ENCODE measurements around the gene GRPEL1.

Gene GRPEL1

DNA sequence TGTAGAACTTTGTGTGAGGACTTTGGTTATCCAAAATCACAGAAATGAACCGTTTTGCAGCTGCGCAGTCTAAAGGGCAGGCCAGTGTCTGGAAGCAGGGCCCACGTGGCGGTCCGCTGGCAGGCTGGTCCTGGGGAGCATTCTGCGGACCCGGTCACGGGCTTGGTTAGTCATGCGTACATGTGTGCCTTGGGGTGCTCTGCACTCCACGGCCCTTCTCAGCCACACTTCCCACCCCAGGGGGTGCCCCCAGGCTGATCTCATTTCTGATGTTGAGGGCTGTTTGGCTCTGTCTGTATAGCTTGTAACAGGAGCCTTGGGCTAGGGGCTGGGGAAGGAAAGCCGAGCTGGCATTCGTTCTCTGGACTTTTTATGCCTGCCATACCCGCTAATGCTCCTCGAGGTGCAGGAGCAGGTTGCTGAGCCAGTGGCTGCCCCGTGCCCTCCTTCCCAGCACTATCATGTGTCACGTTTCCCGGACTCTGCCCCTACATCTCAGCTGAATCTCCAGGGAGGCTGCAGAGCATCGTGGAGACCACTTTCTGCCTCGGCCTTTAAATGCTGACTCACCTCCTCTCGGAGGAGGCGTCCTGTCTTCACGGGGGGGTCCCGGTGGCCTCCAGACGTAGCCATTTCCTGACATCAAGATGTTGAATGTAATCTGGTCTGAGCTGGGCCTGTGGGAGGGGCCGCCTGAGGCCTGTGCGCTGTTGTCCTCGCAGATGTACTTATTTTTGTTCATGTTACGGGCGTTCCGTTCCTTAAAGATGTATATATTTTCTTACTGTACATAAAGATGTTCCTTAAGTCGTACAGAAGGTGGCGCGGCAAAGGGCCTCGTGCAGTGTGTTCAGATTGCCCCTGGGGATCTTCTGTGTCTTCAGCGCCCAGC is 36.1 kb downstream of the GRPEL1 start:
- peaks cover 9% of the 10 kb centered on the region for H3K36me3 Mint-ChIP-seq
- H3K9me3 Mint-ChIP-seq (ENCODE audit: low read depth) = no peaks in the 10 kb centered on the region
- no peak overlapping the region for H3K27ac Mint-ChIP-seq
- peaks cover 3% of the 10 kb centered on the region for H3K4me1 Mint-ChIP-seq (ENCODE audit: low read depth)
- H3K4me3 Mint-ChIP-seq = no peak overlapping the region
- no peaks in the 10 kb centered on the region for H3K27me3 Mint-ChIP-seq

DNA sequence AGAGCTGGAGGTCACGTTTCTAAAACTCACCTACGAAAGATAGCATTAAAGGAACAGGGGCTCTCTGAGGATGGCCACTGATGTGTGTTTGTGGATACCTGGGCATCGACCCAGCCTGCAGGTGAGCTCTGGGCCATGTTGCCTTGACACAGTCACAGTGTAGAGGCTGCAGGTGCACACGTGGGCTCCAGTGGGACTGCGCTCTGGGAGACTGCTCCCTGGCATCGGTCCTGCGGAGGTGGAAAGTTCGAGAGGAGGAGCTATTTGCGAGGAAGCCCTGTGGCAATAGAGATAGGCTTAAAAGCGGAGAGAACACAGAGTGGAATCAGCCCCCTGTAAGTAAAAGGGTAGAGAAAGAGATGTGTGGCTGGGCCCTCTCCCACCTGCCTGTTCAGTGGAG is 37.0 kb downstream of the GRPEL1 start:
- Mint-ChIP-seq H3K36me3 (peaks cover 12% of the 10 kb centered on the region), H3K4me3 (no peak overlapping the region), H3K9me3 (ENCODE audit: low read depth) (no peaks in the 10 kb centered on the region), H3K27ac (no peak overlapping the region), H3K4me1 (ENCODE audit: low read depth) (peaks cover 3% of the 10 kb centered on the region), H3K27me3 (no peaks in the 10 kb centered on the region)

DNA sequence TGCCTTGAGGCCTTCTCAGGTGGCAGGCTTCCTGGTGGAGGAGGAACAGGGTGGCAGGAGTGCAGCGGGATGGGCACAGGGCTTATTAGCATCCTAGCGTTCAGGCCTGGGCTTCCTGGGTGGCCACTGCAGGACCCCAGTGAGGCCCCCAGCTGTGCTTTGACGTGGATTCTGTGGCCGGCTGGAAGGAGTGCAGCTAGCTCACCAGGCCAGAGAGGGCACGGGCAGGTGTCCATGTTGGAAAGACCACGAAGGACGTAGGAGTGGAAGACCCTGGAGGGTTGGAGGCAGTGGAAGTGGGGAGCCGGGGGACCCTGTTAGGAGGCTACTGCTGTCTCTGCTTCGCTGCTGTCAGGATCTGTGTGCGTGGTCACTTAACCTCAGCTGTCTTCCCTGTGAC is 37.9 kb downstream of the GRPEL1 start:
- Mint-ChIP-seq H3K27me3 (no peaks in the 10 kb centered on the region), H3K4me3 (no peak overlapping the region), H3K27ac (no peak overlapping the region), H3K36me3 (peaks cover 12% of the 10 kb centered on the region), H3K9me3 (ENCODE audit: low read depth) (no peaks in the 10 kb centered on the region), H3K4me1 (ENCODE audit: low read depth) (peaks cover 3% of the 10 kb centered on the region)

DNA sequence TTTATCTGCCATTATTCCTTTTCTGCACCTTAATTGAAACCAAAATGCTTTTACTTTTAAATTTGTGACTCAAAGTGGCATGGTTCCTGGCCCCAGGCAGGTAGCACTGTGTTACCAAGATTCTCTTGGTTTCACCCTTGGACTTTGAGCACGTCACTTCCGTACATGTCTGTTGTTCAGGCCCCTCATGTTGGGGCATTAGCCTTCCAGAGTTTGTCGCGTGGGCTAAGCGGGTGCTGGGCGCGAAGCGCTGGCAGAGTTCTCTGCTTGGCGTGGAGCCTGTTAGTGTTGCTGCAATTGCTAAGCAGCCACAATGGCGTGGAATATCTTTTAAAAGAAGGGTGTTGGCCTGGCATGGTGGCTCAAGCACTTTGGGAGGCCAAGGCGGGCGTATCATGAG is 38.7 kb downstream of the GRPEL1 start:
- Mint-ChIP-seq H3K36me3 (peaks cover 12% of the 10 kb centered on the region), H3K27ac (no peak overlapping the region), H3K4me3 (no peak overlapping the region), H3K4me1 (ENCODE audit: low read depth) (peaks cover 3% of the 10 kb centered on the region), H3K27me3 (no peaks in the 10 kb centered on the region), H3K9me3 (ENCODE audit: low read depth) (no peaks in the 10 kb centered on the region)

DNA sequence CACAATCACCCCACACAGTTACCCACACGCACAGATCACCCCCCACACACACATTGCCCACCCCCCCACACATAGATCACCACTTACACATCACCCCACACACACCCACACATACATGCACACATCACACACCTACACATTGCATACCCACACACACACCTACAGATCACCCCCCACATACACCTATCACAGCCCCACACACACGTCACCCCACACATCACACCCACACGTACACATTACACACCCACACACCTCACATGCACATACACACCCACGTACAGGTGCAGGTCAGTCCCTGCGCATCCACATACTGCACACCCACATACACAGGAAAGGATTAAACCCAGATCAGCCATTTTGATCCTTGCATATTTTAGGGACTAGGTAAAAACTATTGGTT is 40.0 kb downstream of the GRPEL1 start:
- H3K27me3 Mint-ChIP-seq = no peaks in the 10 kb centered on the region
- peaks cover 12% of the 10 kb centered on the region for H3K36me3 Mint-ChIP-seq
- peak overlapping the region; percentile 70 for H3K27ac Mint-ChIP-seq
- peaks cover 3% of the 10 kb centered on the region for H3K4me1 Mint-ChIP-seq (ENCODE audit: low read depth)
- H3K9me3 Mint-ChIP-seq (ENCODE audit: low read depth) = no peaks in the 10 kb centered on the region
- no peak overlapping the region for H3K4me3 Mint-ChIP-seq

DNA sequence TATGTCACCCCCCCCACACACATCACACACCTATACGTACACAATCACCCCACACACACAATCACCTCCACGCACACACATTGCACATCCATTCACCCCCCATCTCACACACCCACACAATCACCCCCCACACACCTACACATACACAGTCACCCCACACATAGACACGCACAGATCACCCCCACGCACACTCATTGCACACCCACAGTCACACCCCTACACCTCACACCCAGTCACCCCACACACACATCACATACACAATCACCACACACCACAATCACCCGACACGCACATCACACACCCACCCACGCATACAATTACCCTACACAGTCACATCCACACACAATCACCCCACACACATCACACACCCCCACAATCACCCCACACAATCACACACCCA is 40.6 kb downstream of the GRPEL1 start:
- Mint-ChIP-seq H3K36me3 (peaks cover 12% of the 10 kb centered on the region), H3K4me1 (ENCODE audit: low read depth) (peaks cover 3% of the 10 kb centered on the region), H3K9me3 (ENCODE audit: low read depth) (no peaks in the 10 kb centered on the region), H3K27ac (no peak overlapping the region), H3K4me3 (no peak overlapping the region), H3K27me3 (no peaks in the 10 kb centered on the region)

DNA sequence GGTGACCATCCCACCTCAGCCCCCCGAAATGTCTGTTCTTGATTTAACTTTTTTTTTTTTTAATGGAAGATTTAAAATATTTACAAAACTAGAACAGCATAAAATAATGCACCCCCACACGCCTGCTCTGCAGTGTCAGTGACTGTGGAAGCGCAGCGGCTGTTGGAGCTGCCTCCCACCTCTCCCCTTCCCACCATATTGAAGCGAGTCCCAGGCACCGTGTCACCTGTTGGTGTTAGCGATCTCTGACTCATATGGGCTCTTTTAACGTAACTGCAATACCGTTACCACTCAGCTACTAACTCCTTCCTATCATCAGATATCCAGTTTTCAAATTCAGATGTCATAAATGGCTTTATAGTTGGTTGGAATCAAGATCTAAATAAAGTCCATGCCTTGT is 41.8 kb downstream of the GRPEL1 start:
- Mint-ChIP-seq H3K4me3 (no peak overlapping the region), H3K4me1 (ENCODE audit: low read depth) (peaks cover 3% of the 10 kb centered on the region), H3K27ac (no peak overlapping the region)

DNA sequence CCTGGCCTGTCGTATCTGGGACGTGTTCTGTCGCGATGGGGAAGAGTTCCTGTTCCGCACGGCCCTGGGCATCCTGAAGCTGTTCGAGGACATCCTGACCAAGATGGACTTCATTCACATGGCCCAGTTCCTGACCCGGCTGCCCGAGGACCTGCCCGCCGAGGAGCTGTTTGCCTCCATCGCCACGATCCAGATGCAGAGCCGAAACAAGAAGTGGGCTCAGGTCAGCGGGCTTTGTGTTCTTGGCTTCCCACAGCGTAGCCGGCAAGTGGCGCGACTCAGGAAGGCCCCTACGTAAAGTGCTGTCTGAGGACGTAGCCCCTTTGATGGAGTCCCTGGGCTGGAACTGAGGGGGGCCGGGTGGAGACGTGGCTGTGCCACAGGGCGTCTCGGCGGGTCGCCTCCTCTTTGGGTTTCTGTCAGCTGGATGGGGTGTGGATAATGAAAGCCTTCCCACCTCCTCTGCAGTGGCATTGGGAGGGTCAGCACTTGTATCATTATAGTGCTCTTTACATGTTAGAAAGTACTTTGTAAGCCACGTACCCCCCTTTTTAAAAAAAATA is 42.7 kb downstream of the GRPEL1 start:
- no peak overlapping the region for H3K4me3 Mint-ChIP-seq
- H3K4me1 Mint-ChIP-seq (ENCODE audit: low read depth) = peaks cover 3% of the 10 kb centered on the region
- no peak overlapping the region for H3K27ac Mint-ChIP-seq
- H3K9me3 Mint-ChIP-seq (ENCODE audit: low read depth) = no peaks in the 10 kb centered on the region
- H3K36me3 Mint-ChIP-seq = peaks cover 8% of the 10 kb centered on the region
- no peaks in the 10 kb centered on the region for H3K27me3 Mint-ChIP-seq

More for the DNA sequence above, 41.8 kb downstream of the GRPEL1 start:
- Mint-ChIP-seq H3K9me3 (ENCODE audit: low read depth) (no peaks in the 10 kb centered on the region), H3K27me3 (no peaks in the 10 kb centered on the region), H3K36me3 (peaks cover 12% of the 10 kb centered on the region)

DNA sequence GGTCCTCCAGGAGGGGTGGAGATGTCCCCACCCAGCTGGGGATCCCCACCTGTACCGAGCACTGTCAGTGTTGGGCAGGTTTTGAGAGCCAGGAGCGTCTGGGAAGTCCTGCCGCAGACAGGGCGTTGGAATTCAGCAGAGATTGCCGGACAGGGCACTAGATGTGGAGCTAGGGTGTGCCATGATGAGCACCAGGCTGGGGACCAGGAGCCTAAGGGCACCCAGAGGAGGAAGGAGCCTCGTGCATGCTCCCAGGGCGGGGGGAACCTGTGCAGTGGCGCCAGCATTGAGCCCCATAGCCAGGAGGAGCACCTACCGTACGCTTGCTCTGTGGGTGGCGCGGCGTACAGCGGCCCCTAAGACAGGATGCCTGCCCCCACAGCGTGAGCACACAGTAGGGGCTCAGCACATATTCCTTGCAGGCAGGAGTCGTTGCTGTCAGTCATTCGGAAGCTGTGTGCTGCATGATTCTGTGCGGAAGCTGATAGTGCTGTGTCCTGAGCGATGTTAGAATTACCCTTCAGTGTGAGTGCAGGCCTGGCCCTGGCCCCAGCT is 43.5 kb downstream of the GRPEL1 start:
- H3K27me3 Mint-ChIP-seq = no peaks in the 10 kb centered on the region
- H3K4me1 Mint-ChIP-seq (ENCODE audit: low read depth) = peaks cover 3% of the 10 kb centered on the region
- no peak overlapping the region for H3K27ac Mint-ChIP-seq
- no peaks in the 10 kb centered on the region for H3K9me3 Mint-ChIP-seq (ENCODE audit: low read depth)
- H3K4me3 Mint-ChIP-seq = no peak overlapping the region
- H3K36me3 Mint-ChIP-seq = peaks cover 8% of the 10 kb centered on the region

DNA sequence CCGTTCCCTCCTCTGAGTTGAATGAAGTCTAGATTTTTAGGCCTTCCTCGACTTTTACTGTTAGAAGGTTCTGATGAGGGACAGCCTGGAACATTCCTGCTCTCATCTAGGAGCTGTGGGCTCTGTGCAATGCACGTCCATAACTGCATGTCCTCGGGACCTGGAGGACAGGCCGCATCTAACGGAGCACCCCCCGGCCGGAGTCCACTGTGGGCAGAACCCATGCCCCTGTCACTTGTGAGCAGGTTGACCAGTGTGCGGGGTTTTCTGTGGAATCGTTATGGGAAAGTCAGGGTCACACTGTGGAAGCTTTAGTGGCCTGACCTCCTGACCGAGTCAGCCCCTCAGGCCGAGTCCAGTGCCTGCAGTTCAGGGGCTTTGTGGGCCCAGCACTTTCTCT is 44.0 kb downstream of the GRPEL1 start:
- no peak overlapping the region for H3K4me3 Mint-ChIP-seq
- H3K27ac Mint-ChIP-seq = peak overlapping the region; percentile 22
- no peaks in the 10 kb centered on the region for H3K27me3 Mint-ChIP-seq
- H3K9me3 Mint-ChIP-seq (ENCODE audit: low read depth) = no peaks in the 10 kb centered on the region
- H3K36me3 Mint-ChIP-seq = peaks cover 8% of the 10 kb centered on the region
- H3K4me1 Mint-ChIP-seq (ENCODE audit: low read depth) = peaks cover 3% of the 10 kb centered on the region

DNA sequence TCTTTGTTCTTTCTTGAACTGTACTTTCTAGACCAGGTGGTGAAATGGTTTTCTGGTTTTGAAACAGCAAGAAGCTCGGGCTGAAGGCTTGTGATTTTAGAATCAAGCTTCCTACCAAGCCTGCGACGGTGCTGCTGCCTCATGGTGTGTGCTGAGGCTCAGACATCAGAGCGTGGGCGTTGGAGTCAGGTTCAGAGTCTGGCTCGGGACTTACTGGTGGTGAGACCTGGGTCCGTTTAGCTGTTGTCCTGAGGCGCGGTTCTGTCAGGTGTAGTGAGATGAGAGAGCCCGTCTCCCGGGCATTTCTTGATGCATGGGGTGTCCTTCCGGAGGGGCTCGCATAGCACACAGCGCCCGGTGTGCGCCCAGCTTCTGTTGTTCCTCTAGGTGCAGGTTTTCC is 44.4 kb downstream of the GRPEL1 start:
- no peak overlapping the region for H3K27ac Mint-ChIP-seq
- no peaks in the 10 kb centered on the region for H3K27me3 Mint-ChIP-seq
- H3K4me1 Mint-ChIP-seq (ENCODE audit: low read depth) = peaks cover 3% of the 10 kb centered on the region
- H3K9me3 Mint-ChIP-seq (ENCODE audit: low read depth) = no peaks in the 10 kb centered on the region
- H3K36me3 Mint-ChIP-seq = peaks cover 8% of the 10 kb centered on the region
- no peak overlapping the region for H3K4me3 Mint-ChIP-seq

DNA sequence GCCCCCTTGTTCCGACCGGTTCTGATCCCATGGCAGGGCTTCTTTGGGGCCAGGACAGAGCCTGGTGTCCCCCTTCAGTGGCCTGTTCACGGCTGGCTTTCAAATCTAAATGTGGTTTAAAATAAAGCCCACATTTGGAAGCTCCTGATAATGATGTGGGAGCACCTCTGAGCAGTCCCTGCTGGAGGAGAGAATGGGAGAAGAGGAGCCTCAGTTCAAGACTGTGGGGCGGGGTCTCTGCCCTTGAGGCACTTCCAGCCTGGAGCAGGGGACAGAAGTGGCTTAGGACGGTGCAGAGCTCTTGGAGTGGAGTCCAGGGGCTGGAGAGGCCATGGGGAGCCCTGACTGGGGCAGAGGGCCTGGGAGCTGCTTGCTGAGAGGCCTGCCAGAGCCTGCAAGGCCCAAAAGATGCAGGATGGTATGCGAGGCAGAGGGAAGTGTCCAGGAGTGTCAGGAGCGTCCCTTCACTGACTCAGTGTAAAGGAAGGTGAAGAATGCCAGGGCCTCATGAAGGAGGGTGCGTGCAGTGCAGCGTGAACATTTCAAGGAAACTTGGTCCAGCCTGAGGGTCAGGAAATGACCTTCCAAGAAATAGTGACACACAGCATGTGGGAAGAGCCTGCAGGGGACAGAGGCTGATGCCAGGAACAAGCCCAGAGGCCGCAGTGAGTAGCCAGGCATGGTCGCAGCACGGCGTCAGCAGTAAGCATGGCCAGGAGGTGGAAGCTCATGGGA is 45.8 kb downstream of the GRPEL1 start:
- H3K4me3 Mint-ChIP-seq = no peak overlapping the region

DNA sequence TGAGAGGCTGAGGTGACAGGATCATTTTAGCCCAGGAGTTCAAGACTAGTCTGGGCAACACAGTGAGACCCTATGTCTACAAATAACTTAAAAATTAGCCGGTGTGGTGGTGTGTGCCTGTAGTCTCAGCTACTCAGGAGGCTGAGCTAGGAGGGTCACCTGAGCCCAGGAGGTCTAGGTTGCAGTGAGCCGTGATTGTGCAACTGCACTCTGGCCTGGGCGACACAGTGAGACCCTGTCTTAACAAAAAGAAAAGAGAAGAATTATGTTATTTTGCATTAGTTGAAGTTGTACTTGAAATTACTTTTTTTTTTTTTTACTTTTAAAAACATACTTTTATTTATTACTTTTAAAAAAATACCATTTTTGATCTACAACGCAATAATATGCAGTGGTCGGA is 46.5 kb downstream of the GRPEL1 start:
- H3K27me3 Mint-ChIP-seq = no peaks in the 10 kb centered on the region
- no peak overlapping the region for H3K4me3 Mint-ChIP-seq
- no peaks in the 10 kb centered on the region for H3K4me1 Mint-ChIP-seq (ENCODE audit: low read depth)
- H3K9me3 Mint-ChIP-seq (ENCODE audit: low read depth) = no peaks in the 10 kb centered on the region
- H3K36me3 Mint-ChIP-seq = peaks cover 3% of the 10 kb centered on the region
- H3K27ac Mint-ChIP-seq = no peak overlapping the region

More for the DNA sequence above, 45.8 kb downstream of the GRPEL1 start:
- H3K27me3 Mint-ChIP-seq = no peaks in the 10 kb centered on the region
- H3K9me3 Mint-ChIP-seq (ENCODE audit: low read depth) = no peaks in the 10 kb centered on the region
- H3K4me1 Mint-ChIP-seq (ENCODE audit: low read depth) = no peaks in the 10 kb centered on the region
- H3K36me3 Mint-ChIP-seq = peaks cover 3% of the 10 kb centered on the region
- H3K27ac Mint-ChIP-seq = peak overlapping the region; percentile 50

DNA sequence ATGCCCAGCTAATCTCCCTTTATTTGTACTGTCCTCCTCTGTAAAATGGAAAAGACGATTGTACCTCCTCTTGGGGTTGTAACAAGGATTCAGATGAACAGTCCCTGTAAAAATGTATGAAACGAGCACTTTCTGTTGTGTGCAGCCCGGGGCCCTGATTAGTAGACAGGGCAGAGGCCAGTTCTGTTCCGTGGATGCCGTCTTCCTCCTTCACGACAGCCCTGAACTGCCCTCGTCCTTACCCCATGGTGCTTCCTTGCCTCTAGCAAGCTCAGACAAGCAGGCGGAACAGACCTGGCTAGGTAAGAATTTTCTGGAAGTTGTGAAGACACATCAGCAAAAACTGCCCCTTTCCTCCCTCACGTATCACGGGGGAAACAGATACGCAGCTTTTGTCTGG is 47.0 kb downstream of the GRPEL1 start:
- no peaks in the 10 kb centered on the region for H3K36me3 Mint-ChIP-seq
- H3K9me3 Mint-ChIP-seq (ENCODE audit: low read depth) = no peaks in the 10 kb centered on the region
- no peaks in the 10 kb centered on the region for H3K4me1 Mint-ChIP-seq (ENCODE audit: low read depth)
- H3K27ac Mint-ChIP-seq = no peak overlapping the region
- H3K27me3 Mint-ChIP-seq = no peaks in the 10 kb centered on the region
- H3K4me3 Mint-ChIP-seq = no peak overlapping the region

DNA sequence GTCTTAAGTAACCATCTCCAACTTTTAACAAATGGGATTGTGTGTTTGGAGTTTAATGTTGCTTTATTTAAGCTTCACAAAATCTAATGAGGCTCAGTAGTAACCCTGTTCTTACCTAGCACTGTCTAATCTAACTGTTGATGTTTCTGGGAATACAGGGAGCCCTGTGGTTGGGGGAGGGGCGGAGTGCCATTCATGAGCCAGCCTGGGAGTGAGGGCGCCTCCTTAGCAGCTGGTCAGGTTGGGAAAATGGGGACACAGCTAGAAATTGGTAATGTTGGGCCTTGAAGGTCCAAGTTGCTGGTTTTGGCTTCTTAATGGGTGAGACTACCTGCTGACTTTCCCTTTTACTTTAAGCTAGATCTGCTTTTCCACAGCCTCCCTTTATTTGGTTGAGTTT is 47.6 kb downstream of the GRPEL1 start:
- Mint-ChIP-seq H3K9me3 (ENCODE audit: low read depth) (no peaks in the 10 kb centered on the region), H3K27me3 (no peaks in the 10 kb centered on the region), H3K27ac (no peak overlapping the region), H3K4me3 (no peak overlapping the region), H3K36me3 (peaks cover 1% of the 10 kb centered on the region), H3K4me1 (ENCODE audit: low read depth) (no peaks in the 10 kb centered on the region)

Measured in activated naive CD8-positive, alpha-beta T cell (primary cell).